Fibroblast of villous mesenchyme (primary cell): Measurements from ENCODE around the gene GPAM. TPM values are rescaled to one million over a fixed set of nuclear protein-coding genes. Genes with fewer than 3 reads are reported as not detected.

Experiments used
- DNase-seq: peaks from one replicate; pipeline ENCODE4 v3.0.0-alpha.2; 2010; ENCODE audit warnings: low read depth
- H3K4me3 ChIP-seq: 2 replicates; pipeline ENCODE4 v1.5.1; 2011; ENCODE audit warnings: low read depth, mild to moderate bottlenecking, low read length
- CTCF ChIP-seq: IDR thresholded peaks from 2 replicates; pipeline ENCODE4 v1.5.1; 2012; ENCODE audit warnings: low read depth, mild to moderate bottlenecking, low read length; ENCODE audit not compliant: insufficient read depth
- total RNA-seq: library from RNA; depleted of rRNA; stranded (reverse); fragments of >200 nt; gene quantifications from 2 replicates; pipeline ENCODE4 v1.2.3, GENCODE V29; 2012

The GPAM gene
- total RNA-seq, 1 donor: 12.5 TPM

DNA sequence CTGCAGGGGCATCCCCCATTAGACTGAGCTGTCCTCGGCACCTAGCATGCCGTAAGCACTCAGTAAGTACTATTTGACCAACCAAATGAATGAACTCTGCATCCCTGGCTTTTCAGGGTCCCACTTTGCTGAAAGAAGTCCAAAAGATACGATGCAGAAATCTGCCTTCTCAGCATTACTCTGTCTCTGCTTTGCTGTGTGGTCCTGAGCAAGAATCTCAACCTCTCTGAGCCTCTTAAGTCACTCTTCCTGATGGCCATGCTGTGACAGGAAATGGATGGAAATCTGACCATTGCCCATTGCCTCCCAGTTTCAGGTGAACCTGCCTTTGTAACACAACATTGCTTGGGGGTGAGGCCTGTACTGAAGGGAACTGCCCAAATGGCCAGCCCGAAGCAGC lies 48.0 kb downstream of the GPAM start:
- no peak overlapping the region for H3K4me3 ChIP-seq
- no peak for TF ChIP-seq CTCF
- no peak for DNase-seq

- TF ChIP-seq CTCF: no peak
- no peak for DNase-seq
- H3K4me3 ChIP-seq: no peak overlapping the region
Observed at GRCh38 chr10:112132435-112132834, 51.1 kb downstream of the GPAM start.

- no peak for DNase-seq
- H3K4me3 ChIP-seq: no peak overlapping the region
- TF ChIP-seq CTCF: no peak
Observed at GRCh38 chr10:112131996-112132395, 51.6 kb downstream of the GPAM start.

DNA sequence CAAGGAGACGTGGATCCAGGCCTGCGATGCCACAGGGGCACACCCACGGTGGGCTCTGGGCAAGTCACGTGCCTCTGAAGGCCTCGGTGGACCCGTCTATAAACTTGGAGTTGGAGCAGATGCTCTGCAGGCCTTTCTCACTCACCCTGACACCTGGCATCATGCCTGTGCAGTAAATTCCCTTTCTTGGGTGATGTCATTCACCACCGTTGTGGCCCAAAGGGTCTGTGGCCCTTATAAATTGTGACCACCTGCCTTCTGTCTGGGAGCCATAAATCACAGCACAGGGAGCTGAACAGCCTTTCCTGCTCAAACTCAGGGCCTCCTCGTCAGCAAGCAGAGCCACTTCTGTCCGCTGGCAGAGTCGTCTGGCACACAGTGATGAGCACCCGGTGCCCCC lies 52.2 kb downstream of the GPAM start:
- no peak for TF ChIP-seq CTCF
- DNase-seq: no peak
- no peak overlapping the region for H3K4me3 ChIP-seq

GRCh38 chr10:112126901-112127300 lies 56.7 kb downstream of the GPAM start:
- no peak overlapping the region for H3K4me3 ChIP-seq
- no peak for DNase-seq
- no peak for TF ChIP-seq CTCF

DNA sequence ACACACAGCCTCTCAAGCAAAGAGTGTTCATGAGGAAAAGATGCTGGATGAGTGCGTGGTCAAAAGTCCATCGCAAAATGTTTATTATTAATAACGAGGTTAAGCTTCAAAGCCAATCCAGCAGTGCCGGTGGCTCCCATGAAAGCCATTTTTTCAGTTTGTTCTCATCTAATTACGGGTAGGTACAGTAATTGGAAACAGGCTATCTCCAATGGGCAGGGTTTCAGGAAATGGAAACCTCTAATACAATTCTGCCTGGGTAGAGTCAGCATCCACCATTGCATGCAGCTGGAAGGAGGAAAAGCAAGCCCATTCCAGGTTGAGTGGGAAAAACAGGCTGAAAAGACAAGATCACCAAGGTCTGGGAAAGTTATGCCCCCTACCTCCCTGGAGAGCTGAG lies 57.4 kb downstream of the GPAM start:
- TF ChIP-seq CTCF: no peak
- H3K4me3 ChIP-seq: no peak overlapping the region
- no peak for DNase-seq

DNA sequence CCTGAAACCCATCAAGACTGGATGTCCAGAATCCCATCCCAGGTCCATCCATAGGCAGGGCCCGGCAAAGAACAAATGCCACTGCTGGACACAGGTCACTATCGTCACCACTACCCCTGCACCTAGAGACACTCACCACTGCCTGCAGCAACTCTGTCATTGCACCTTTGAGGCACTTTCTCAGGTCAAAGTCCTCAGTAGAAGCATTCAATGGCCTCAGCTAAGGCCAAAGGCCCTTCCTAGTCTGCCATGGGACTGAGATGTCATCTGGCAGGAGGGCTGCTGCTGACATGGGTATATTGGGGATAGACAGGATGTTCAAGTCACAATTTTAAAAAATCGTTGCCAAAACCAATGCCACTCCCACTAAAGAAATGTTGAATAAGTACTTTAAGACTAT lies 58.7 kb downstream of the GPAM start:
- H3K4me3 ChIP-seq: no peak overlapping the region
- no peak for TF ChIP-seq CTCF
- DNase-seq: no peak
